RKO (cell line): ENCODE data around the gene ZC3H12C.

Source experiments
- DNase-seq: peaks from one replicate; pipeline ENCODE4 v3.0.0-alpha.2; 2016; ENCODE audit warnings: low spot score

Gene ZC3H12C

DNA sequence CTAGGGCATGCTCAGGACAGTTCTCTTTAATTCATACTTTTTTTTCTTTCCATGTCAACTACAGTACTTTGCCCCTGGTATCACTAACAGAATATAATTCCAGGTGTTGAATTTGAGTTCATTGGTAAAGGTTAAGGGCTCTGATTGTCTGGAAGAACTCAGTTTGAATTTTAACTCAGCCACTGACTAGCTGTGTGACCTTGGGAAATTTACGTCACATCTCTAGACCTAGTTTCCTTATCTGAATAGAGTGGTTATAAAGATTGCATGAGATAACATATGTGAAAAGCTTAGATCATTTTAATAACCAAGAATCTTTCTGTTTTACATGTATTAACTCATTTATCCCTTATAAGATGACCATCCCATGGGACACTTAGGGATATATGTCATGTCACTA lies 15.8 kb upstream of the ZC3H12C start:
- DNase-seq: no peak

GRCh38 chr11:110077831-110078325 lies 15.3 kb upstream of the ZC3H12C start:
- DNase-seq: peak; percentile 80

- no peak for DNase-seq
These were observed 14.2 kb upstream of the ZC3H12C start for GRCh38 chr11:110078923-110079544.

DNA sequence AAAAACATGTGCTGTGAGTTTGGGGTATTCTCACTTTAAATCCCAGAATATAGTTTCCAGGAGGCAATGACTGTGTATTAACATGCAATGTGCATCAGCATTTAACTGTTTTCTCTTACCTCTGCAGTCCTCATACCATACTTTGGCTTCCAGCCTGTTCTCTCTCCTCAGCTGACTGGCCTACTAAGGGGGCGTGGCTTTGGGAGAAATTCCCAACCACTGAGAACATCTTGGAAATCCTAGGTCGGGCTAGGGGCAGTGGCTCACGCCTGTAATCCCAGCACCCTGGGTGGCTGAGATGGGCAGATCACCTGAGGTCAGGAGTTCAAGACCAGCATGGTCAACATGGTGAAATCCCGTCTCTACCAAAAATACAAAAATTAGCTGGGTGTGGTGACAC lies 13.5 kb upstream of the ZC3H12C start:
- DNase-seq: no peak

GRCh38 chr11:110081462-110082376 lies 11.5 kb upstream of the ZC3H12C start:
- DNase-seq: no peak

GRCh38 chr11:110082899-110083298 lies 10.3 kb upstream of the ZC3H12C start:
- no peak for DNase-seq

DNA sequence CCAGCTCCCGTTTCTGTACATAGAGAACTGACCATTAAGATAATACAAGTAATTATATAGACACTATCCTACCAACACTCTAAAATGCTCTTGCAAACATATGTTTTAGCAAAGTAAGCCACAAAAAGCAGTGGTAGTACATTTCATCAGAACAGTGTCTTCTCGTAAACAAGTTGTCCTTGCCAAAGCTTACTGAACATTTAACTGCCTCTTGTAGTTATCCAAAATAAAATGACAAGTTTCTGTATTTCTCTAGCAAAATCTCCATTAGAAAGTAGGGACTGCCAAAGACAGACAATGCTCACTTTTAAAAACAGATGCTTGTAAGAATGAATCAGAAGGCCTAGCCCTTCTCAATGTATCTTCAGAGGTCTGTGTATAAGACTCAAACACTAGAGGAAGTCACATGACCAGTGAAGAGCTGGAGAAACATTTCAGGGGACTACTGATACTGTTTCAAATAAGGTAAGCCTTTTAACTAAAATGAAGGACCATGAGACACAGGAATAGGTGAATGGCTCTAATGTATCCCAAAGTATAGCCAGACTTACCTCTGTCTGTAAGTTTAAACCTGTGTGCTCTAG lies 7.8 kb upstream of the ZC3H12C start:
- DNase-seq: no peak

DNA sequence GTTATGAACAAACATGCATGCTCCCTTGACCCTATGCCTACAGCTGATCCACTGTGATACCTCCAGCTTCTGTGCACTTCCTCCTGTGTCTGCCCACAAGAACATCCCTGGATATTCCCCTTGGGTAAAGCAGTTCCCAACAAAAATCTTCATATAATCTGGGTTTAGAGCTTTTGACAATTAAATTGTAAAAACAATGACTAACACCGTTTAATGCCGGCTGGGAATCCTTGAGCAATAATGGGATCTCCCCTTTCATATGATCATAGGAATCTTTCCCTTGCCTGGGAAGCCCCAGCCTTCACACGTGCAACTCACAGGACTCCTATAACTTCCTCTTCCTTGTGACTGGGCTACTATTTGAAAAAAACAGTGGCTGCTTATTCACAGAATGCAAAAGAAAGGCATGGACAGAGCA lies 6.3 kb upstream of the ZC3H12C start:
- no peak for DNase-seq

DNA sequence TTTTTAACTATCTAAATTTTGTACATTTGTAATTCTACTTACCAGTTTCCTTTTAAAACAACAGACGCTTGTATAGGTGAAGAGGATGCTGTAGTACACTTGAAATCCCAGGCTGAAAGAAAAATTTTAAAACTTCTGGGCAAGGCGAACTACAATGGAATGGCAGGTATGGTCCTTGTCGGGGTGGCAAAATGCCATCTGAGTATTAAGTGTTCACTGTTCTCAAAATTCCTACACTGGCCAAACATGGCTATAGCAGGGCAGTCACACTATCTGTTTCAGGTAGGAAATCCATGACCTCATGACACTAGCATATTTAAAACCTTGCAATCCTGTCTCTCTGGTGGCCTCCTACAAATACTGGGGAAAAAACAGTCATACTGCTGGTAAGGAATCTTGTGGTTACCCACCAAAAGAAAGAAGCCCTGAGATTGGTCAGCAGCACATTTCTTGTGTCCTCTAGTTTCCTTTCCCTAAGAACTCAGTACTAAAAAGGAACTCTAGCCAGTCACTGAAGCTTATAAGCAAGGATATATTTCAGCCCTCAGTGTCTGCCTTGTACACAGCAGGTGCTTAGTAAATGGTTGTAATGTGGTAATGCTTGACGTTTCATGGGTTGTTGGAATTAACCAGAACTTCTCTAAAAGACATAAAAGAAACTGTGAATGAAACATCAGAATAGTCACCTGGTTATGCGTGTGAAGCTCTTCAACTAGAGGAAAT lies 5.2 kb upstream of the ZC3H12C start:
- DNase-seq: no peak

- no peak for DNase-seq
These were observed 4.5 kb upstream of the ZC3H12C start for GRCh38 chr11:110088535-110089344.

- DNase-seq: no peak
These were observed 3.4 kb upstream of the ZC3H12C start for GRCh38 chr11:110089617-110090282.

DNA sequence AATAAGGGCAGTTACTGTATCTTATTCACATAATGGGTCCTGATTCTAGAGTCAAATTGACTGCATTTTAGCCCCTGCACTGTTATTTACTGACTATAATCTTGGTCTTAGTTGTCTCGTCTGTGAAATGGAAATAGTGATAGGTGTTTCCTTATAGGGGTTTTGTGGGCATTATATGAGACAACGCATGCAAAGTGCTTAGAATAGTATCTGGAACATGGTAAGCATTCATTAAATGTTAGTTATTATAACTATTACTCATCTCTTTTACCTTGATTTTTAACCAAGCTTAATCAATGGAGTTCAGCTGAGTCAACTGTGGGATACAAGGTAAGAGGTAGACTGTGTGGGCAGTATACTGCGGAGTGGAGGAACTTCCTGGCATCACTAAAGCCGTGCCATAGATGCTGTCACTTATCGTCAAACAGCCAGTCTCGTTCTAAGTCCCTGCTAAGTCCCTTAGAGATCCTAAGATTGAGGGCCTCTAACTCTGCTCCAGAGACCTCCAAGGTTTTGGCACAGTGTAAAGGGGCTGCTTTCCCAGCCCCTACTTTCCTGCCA lies 2.6 kb upstream of the ZC3H12C start:
- no peak for DNase-seq

DNA sequence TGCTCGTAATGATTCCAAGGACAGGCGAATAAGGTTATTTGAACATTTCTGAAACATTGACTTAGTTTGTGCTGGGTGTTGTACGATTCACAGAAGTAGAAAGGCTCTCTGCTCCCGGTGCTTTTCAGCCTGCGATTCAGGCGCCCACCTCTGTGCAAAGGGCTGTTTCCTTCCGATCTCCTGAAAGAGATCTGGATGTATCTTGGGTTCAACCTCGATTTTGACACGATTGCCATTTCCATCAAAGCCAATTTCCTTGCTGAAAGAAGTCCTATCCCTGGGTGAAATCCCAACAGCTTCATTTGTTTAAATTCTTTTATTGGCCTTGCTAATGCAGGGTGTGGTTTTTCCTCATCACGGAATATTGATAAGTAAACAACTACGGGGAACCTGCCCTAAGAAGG lies 1.1 kb upstream of the ZC3H12C start:
- DNase-seq: no peak

- DNase-seq: peak; percentile 59
These were observed 460 bp downstream of the ZC3H12C start for GRCh38 chr11:110093407-110094297.

- DNase-seq: peak; percentile 35
These were observed 1.4 kb downstream of the ZC3H12C start for GRCh38 chr11:110094298-110095285.

DNA sequence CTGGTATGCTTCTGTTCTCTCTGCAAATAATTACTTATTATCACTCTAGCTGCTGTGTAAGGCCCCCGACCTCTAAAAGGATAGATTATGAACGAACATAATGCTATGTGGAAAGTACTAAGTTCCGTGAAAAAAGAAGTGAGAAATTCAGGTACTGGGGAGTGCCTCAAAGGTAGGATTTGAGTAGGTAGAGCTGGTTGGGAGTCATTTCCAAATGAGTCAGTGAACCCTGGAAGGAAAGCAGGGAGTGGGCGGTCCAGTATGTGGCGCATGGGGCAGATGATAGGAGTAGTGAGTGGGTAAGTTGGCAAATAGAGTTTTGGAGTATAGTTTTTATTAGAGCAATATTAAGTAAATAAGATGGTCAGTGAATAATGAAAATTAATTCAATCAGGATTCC lies 2.4 kb downstream of the ZC3H12C start:
- DNase-seq: peak; percentile 73

DNA sequence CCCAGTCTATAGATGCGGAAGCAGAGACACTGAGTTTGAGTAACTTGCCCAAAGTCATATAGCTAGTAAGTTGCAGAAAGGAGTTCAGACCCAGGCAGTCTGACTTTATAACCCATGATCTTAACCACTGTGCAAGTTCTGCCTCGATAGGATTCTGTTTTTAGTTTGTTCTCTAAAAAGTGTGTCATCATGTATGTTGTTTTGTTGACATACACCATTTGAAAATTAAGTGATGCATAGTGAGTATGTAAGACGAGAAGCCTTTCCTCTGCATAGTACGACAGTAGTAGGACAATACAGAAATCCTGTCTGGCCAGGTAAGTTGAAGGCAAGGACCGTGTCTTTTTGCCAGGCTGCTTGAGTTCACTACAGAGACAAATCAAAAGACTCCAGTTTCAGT lies 3.3 kb downstream of the ZC3H12C start:
- no peak for DNase-seq

GRCh38 chr11:110097459-110098012 lies 4.3 kb downstream of the ZC3H12C start:
- DNase-seq: peak; percentile 29
